GDM1 (cell line): ENCODE results near the gene TICAM1.
"Not testable (repeated sequence)": the region's sequence is repeated elsewhere in the genome, so short reads cannot be mapped to it uniquely, and the experiment has no call there.

Experiments
- DNase-seq: peaks from one replicate; lab custom pipeline; 2025; lab: John Stamatoyannopoulos, UW

The TICAM1 gene

DNA sequence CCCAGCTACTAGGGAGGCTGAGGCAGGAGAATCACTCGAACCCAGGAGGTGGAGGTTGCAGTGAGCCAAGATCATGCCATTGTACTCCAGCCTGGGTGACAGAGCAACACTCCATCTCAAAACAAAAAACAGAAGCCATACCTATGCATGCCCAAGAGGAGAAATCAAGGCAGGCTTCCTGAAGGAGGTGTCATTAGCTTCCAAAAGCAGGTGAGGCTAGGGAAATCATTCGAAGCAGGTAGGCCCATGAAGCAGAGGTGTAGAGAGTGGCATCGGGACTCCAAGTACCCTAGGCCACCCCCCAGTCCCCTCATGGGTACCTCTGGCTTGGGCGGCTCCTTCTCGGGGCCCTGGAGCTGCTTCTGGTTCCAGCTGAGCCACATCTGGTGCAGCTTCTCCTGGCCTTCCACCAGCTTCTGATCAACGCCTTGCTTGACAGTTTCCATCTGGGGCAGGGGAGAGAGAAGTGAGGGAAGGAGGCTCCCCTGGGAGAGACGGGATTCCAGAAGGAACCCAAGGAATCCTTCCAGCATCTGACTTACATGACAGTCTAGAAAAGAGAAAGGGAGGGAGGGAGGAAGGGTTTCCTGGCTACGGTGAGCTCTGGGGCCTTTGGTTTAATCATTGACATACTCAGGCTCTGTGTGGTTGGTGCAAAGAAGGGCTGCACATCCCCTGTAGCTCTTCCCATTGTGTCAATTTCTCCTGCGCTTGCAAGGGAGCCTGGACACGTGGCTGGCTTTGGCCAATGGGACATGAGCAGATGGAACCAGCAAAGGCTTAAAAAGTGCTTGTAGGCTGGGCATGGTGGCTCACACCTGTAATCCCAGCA lies 13.1 kb upstream of the TICAM1 start:
- DNase-seq, result no peak

DNA sequence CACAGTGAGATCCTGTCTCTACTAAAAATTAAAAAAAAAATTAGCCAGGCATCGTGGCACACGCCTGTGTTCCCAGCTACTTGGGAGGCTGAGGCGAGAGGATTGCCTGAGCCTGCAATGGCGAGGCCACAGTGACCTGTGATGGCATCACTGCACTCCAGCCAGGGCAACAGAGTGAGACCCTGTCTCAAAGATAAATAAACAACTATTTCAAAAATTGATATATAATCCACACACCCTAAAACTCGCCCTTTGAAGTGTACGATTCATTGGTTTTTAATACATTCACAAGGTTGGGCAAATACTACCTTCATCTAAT lies 12.1 kb upstream of the TICAM1 start:
- no peak for DNase-seq

DNA sequence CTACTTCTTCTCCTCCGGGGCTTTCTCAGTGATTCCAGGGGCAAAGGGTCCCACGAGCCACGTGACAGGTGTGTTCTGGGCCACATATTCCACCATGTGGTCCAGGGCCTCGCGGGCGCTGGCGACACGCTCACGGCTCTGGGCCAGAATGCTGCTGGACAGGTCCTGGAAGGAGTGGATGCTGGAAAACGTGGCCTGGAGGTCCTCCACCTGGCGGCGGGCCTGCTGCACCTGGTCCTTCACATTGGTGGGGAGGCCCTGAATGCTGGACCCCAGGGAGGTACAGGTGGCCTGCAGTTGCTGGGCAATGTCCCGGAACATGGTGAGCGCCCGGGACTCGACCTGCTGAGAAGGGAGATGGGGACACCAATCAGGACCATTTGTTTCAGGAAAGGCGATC lies 7.7 kb upstream of the TICAM1 start:
- no peak for DNase-seq

DNA sequence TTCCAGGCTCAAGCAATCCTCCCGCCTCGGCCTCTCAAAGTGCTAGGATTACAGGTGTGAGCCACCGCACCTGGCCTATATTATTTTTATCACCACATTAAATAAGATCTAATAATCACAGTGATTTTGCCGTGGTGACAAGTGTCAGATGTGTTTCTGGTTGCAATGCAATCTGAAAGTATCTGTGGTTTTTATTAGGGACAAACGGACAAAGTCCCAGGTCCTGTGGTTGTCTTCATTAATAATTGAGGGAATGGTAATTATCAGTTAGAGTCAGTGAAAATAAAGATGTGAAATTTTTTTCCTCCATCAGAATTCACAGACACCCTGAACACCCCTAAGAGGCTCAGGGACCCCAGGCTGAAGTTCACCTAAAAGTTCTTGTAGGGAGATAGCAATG lies 1.3 kb upstream of the TICAM1 start:
- no peak for DNase-seq

DNA sequence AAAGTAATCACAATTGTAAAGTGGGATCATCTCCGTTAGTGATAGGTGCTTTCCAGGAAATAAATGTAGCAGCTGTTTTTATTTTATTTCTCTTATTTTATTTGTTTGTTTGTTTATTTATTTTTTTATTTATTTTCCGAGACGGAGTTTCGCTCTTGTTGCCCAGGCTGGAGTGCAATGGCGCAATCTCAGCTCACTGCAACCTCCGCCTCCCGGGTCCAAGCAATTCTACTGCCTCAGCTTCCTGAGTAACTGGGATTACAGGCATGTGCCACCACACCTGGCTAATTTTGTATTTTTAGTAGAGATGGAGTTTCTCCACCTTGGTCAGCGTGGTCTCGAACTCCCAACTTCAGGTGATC lies 448 bp upstream of the TICAM1 start:
- not testable (repeated sequence) for DNase-seq

DNA sequence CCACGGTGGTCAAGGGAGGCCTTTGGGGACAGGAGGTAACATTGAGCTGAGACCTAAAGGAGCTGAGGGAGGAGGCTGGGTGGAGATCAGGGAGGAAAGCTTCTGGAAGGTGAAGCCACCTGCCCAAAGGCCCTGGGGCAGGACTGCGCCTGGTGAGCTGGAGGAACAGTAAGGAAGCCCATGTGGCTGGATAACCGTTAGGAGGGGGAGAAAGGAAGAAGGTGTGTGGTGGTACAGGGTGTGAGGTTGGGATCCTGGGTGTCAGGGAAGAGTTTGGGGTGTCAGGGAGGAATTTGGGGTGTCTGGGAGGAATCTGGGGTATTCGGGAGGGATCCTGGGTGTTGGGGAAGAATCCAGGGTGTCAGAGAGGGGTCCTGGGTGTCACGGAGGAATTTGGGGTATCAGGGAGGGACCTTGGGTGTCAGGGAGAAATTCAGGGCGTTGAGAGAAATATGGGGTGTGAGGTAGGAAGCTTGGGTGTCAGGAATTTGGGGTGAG lies 695 bp downstream of the TICAM1 start:
- DNase-seq, result no peak

DNA sequence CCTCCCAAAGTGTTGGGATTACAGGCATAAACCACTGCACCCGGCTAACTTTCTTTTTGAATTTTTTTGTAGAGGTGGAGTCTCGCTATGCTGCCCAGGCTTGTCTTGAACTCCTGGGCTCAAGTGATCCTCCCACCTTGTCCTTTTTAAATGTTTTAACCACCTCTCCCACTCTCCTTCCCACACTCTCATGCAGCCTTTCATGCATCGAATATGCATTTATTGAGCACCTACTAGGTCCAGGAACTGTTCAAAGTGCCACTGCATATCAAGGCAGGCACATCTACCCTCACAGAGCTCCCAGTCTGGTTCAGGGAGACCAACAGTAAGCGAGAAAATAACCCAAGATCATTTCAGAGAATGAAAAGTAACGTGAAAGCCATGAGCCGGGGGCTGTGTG lies 1.2 kb downstream of the TICAM1 start:
- DNase-seq, result no peak

DNA sequence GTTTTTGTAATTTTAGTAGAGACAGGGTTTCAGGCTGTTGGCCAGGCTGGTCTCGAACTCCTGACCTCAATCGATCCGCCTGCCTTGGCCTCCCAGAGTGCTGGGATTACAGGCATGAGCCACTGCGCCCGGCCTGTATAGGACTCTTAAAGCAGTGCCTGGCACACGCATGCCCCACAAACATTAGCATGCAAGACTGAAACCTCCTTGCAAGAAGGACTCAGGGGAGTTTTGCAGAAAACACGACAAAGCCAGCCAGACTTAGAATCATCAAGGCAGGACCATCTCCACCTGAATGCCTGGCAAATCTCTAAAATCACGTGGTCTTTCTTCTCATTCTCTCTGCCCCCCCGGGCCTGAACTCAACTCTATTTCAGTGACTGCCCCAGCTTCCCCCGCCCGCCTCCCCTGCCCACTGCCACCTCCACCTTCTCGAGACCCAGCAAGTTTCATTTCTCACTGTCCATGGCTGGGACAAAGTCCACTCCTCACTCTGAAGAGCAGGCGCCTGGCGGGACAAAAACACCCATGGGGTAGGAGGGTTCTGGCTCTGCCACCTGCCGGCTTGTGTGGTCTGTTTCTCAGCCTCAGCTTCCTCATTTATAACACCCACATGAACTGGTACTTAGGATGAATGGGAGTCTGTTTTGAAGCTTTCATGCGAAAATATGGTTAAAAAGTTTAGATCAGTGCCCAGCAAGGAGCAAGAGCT lies 2.4 kb downstream of the TICAM1 start:
- peak; percentile 5 for DNase-seq

DNA sequence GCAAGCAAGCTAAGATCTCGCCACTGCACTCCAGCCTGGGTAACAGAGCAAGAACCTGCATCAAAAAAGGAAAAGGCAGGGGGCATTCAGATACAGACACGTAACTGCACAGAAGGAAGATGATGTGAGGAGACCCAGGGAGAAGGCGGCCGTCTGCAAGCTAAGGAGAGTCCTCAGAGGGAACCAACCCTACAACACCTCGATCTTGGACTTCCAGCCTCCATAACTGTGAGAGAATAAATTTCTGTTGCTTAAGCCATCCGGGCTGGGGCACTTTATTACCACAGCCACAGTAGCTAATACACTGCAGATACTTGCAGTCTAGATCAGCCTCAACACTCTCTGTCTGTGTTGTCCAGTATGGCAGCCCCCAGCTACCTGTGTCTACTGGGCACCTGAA lies 7.9 kb downstream of the TICAM1 start:
- no peak for DNase-seq

DNA sequence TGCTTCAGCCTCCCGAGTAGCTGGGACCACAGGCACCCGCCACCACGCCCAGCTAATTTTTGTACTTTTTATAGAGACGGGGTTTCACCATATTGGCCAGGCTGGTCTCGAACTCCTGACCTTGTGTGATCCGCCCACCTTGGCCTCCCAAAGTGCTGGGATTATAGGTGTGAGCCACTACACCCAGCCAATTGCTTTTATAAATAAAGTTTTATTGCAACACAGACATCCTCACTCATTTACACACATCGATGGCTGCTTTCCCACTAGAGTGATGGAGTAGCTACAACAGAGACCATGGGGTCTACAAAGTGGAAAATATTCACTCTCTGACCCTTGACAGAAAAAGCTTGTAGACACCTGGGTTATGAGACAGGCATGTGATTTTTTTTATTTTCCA lies 9.2 kb downstream of the TICAM1 start:
- DNase-seq, result not testable (repeated sequence)

DNA sequence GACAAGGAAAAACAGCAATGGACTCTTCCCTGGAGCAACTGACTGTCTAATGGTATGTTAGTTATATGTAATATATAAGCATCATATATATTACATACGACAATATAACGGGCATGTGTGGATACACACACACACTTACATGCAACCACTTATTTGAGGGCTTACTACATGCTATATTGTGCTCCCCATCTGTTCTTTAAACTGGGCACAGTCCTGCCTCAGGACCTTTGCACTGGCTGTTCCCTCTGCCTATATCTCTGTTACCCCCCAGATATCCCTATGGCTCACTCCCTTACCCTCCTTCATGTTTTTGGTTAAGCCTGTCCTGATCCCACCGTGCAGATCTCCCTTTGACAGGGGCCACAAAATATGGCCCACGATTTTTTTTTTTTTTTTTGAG lies 10.2 kb downstream of the TICAM1 start:
- no peak for DNase-seq

DNA sequence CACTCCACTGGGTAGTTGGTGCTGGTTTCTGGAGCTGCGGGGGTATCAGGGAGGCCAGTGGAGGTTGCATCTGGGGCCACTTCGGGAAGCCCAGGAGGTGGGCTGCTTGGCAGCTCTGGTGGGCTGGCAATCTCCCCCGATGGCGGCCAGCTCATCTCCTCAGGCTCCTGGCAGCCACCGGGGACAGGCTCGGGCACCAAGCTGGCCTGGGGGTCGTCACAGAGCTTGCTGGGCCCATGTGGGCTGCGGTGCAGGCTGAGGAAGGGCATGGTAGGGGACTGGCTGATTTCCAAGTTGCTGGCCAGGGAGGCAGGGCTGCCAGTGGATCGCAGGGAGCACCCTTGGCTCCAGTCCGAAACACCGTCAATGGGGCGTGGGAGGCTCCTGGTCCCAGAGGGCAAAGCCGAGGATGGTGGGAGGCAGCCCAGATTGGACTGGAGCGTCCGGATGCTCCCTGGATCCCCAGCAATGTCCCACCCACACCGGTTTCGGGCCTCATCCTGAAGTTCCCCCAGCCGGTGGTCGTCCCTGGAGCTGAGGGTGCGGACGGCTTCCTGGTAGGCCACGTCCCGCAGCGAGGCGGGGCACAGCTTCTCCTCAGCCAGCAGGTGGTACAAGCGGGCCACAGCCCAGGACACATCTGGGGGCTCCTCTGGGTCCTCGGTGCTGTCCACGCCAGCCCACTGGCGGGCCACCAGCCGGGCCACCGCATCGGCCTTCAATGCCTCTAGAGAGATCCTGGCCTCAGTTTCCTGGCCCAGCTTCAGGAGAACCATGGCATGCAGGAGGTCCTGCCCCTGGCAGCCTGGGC lies 13.8 kb downstream of the TICAM1 start:
- no peak for DNase-seq

DNA sequence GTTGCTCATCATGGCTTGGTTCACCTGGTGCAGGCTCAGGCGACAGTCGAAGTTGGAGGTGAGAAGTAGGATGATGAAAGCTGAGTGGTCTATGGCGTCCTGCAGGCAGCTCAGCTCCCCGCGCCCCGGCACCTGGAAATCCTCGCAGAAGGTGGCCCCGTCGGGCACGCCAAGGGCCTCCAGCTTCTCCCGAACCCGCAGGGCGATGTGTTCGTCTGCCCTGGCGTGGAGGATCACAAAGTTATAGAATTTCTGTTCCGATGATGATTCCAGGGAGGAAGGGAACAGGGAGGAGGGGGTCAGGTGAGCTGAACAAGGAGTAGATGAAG lies 14.6 kb downstream of the TICAM1 start:
- DNase-seq, result no peak

DNA sequence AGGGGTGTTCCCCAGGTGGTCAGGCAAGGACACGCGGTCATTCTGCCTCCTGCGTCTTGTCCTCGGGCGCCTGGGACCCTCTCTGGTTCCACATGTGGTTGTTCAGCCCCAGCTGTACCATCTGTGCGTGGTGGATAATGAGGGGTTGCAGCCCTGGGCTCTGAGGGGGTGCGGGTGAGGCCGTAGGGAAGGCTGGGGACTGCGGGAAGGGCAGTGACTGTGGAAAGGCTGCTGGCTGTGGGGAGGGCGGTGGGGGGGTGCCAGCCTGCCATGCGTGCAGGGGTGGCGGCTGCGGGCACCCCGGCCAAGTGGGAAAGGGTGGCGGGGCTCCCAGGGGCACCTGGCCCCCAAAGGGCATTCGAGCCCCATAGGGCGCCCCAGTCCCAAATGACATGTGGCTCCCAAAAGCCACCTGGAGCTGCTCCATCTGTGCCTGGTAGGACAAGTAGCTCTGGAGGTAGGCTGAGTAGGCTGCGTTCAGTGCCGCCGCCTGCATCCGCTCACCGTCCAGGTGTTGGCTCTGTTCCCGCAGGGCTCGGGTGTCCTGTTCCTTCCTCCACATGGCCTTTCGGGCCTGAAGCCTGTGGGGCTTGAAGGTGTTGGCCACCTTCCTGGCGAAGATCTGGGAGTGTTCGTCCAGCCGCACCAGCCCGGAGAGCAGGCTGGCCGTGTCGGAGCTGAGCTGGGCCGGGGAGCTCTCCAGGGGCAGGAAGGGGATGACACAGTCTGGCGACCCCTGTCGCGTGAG lies 15.1 kb downstream of the TICAM1 start:
- DNase-seq, result no peak

DNA sequence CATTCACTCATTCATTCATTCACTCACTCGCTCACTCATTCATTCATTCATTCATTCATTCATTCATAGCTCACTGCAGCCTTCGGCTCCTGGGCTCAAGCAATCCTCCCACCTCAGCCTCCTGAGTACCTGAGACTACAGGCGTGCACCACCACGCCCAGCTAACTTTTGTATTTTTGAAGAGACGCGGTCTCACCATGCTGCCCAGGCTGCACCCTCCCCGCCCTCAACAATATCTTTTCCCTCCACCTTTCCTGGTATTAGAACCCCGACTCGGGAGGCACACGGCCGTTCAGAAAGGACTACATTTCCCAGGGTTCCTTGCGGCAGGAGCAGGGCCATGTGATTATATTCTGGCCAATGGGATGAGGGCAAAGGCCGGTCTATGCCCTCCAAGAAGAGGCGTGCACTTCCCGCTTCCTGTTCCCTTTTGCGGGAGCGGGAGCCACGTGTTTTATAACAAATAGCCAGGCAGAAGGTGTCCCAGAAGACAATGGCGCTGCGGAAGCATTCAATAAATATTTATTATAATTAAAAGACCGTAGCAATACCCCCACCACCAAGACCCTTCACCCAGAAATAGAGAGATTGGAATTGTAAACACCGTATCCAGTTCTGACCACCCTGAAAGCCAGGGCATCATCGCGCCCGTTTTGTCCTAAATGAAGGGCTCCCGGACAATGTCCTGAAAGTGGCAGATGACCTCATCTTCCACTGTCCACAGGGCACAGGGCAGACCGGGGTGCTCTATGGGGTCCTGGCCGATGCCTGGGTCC lies 15.9 kb downstream of the TICAM1 start:
- DNase-seq, result peak; percentile 85

DNA sequence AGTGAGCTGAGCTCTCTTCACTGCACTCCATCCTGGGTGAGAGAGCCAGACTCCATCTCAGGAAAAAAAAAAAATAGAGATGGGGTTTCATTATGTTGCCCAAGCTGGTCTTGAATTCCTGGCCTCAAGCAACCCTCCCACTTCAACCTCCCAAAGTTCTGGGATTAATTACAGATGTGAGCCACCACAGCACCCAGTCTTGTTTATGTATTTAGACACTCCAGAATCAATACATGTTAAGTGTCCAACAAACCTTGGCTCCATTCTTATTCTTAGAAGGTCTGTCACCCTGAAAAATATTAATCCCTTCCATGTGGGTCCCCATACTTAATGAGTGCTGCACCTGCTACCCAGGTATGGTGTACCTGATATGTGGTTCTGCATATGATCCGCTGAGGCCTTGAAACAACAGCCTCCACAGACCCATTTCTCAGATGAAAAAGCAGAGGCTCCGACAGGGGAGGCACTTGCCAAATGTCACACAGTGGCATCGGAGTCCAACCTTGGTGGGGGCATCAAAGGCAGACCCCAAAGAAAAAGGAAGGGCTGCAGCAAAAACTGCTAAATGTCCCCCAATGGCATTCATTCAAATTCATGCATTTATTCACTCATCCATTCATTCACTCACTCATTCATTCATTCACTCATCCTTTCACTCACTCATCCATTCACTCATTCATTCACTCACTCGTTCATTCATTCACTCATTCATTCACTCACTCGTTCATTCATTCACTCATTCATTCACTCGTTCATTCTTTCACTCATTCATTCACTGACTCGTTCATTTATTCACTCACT lies 16.7 kb downstream of the TICAM1 start:
- no peak for DNase-seq

DNA sequence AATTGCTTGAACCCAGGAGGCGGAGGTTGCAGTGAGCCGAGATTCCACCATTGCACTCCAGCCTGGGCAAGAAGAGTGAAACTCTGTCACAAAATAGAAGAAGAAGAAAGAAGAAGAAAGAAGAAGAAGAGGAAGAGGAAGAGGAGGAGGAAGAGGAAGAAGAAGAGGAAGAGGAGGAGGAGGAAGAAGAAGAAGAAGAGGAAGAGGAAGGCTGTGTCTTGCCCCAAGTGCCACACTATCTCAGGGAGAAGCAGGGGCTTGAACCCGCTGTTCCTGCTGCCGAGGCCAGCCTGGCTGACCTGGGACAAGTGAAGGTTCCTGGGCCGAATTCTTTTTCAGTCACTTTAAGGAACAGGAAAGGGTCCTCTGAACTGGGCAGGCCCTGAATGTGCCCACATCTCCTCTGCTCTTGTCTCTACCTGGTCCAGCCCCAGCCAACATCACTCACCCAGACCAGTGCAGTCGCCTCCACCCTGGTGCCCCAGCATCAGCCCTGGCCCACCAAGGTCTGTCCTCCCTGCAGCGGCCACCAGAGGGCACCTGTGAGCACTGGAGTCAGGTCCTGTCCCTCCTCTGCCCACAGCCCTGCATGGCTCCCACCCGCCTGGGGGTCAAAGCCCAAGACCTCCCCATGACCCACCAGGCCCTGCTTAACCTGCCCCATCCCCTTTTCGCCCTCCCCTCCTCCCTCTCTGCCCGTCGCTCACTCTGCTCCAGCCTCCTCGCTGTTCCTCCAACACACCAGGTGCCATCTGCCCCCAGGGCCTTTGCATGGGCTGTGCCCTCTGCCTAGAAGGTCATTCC lies 20.0 kb downstream of the TICAM1 start:
- DNase-seq, result peak; percentile 55

DNA sequence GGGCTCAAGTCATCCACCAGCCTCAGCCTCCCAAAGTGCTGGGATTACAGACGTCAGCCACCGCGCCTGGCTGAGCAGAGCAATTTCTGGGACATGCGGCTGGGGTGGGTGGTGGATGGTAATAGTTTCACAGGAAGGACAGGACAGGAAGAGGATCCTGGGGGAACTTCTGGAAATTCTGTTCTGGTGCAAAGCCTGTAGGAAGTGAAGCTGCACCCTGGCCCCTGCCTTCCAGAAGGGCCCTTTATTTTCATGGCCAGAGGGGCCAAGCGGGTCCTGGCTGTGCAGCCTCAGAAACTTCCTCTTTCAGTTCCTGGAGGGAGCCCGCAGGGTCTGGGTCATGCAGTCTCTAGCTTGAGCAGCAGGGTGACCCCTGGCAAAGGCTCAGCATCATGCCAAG lies 24.3 kb downstream of the TICAM1 start:
- DNase-seq, result peak; percentile 8

DNA sequence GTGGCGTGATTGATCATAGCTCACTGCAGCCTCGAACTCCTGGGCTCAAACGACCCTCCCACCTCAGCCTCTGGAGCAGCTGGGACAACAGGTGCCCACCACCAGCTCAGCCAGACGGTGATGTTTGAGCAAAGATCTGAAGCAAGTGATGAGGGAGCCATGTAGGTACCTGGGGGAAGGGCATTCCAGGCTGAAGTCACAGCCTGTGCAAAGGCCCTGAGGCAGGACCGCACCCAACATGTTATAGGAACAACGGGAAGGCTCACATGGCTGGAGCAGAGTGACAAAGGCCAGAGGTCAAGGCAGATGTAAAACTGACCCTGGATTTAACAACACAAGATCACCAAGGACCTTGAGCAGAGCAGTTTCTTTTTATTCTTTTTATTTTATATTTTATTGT lies 25.1 kb downstream of the TICAM1 start:
- no peak for DNase-seq

DNA sequence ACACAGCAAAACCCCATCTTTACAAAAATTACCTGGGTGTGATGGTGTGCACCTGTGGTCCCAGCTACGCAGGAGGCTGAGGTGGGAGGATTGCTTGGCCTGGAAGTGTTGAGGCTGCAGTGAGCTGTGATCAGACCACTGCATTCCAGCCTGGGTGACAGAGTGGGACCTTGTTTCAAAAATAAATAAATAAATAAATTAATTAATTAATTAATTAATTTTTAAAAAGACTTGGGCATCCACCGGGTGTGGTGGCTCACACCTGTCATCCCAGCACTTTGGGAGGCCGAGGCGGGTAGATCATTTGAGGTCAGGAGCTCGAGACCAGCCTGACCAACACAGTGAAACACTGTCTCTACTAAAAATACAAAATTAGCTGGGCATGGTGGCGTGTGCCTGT lies 26.4 kb downstream of the TICAM1 start:
- DNase-seq, result not testable (repeated sequence)
